ENCODE results near the gene SPATS2L. TPM values are rescaled to one million over a fixed set of nuclear protein-coding genes. Genes with fewer than 3 reads are reported as not detected.

The SPATS2L gene
- total and polyA plus RNA-seq, 2 experiments from 2014 or later: 118 to 154 TPM

GRCh38 chr2:200385063-200385635 lies 78.7 kb downstream of the SPATS2L start:
- Histone ChIP-seq H3K27ac (ENCODE audit: low read depth) (no peak overlapping the region), H3K4me2 (no peak overlapping the region), H3K4me3 (no peak overlapping the region), H2AFZ (no peak overlapping the region), H3F3A (replicated peaks; ENCODE audit: low read depth) (peaks cover 4% of the 10 kb centered on the region; the same call in 1 of the 2 replicates), H3K4me1 (ENCODE audit: insufficient read depth) (peaks cover 40% of the 10 kb centered on the region), H4K20me1 (replicated peaks; ENCODE audit: insufficient read depth) (no peaks in the 10 kb centered on the region), H3K9me2 (ENCODE audit: insufficient read depth) (no peaks in the 10 kb centered on the region; the same call in none of the 2 replicates), H3K79me2 (replicated peaks; ENCODE audit: insufficient read depth) (peaks cover 91% of the 10 kb centered on the region), H3K27me3 (ENCODE audit: insufficient read depth) (no peaks in the 10 kb centered on the region), H3K36me3 (ENCODE audit: insufficient read depth) (peaks cover 11% of the 10 kb centered on the region)
- no peak for TF ChIP-seq EZH2 (IDR thresholded peaks at IDR 0.05; ENCODE audit: low read depth, unreplicated experiment)
- no peak for TF ChIP-seq REST (IDR thresholded peaks at IDR 0.05; ENCODE audit: unreplicated experiment)
- TF ChIP-seq ZNF114 (CRISPR knock-in tag; IDR thresholded peaks at IDR 0.05): no peak
- no peak for TF ChIP-seq ETS1 (IDR thresholded peaks at IDR 0.05)
- TF ChIP-seq JUNB (IDR thresholded peaks at IDR 0.05; ENCODE audit: unreplicated experiment): no peak
- no peak for TF ChIP-seq EZH2phosphoT487 (IDR thresholded peaks at IDR 0.05; ENCODE audit: unreplicated experiment)
- no peak for TF ChIP-seq ZNF462 (CRISPR knock-in tag; IDR thresholded peaks at IDR 0.05)
- TF ChIP-seq CTCF (conservative IDR thresholded peaks at IDR 0.05; ENCODE audit: low read depth in 2 of 2): no peak
- TF ChIP-seq ZNF331 (CRISPR knock-in tag; IDR thresholded peaks at IDR 0.05; ENCODE audit: low read depth): no peak
- no peak for TF ChIP-seq NANOG (IDR thresholded peaks at IDR 0.05; ENCODE audit: borderline replicate concordance)
- TF ChIP-seq POLR2AphosphoS5 (IDR thresholded peaks at IDR 0.05; ENCODE audit: low read depth): no peak
- TF ChIP-seq STAT1 (IDR thresholded peaks at IDR 0.05; ENCODE audit: unreplicated experiment): no peak
- TF ChIP-seq CREB1 (CRISPR knock-in tag; IDR thresholded peaks at IDR 0.05; ENCODE audit: low read depth): no peak
- no peaks in the 10 kb centered on the region for H3K27me3 Mint-ChIP-seq (ENCODE audit: insufficient read depth, low read depth, poor library complexity)
- DNase-seq (ENCODE audit: low spot score) (no peak), ATAC-seq (no peak)
- H3K36me3 Mint-ChIP-seq (ENCODE audit: low read depth): peaks cover 39% of the 10 kb centered on the region
- H3K4me1 Mint-ChIP-seq: peaks cover 39% of the 10 kb centered on the region
- H3K9me3 Mint-ChIP-seq: no peaks in the 10 kb centered on the region
- H3K27ac Mint-ChIP-seq: no peak overlapping the region
- H3K4me3 Mint-ChIP-seq: no peak overlapping the region

All from GM23338 (cell line).